Measurements from ENCODE around the gene HSD17B13.

GRCh38 chr4:87327136-87327535 lies 4.5 kb upstream of the HSD17B13 start:
- no peak for TF ChIP-seq EZH2 (IDR thresholded peaks at IDR 0.05; ENCODE audit: borderline replicate concordance, low read depth, low read length, severe bottlenecking)
- no peak for TF ChIP-seq CTCF (IDR thresholded peaks at IDR 0.05; ENCODE audit: borderline replicate concordance, extremely low read depth, low read length, poor library complexity, severe bottlenecking)
